Measurements from ENCODE around the gene CLDN1.

CLDN1 gene

GRCh38 chr3:190266265-190266912 lies 55.9 kb downstream of the CLDN1 start:
- Histone ChIP-seq H3K4me3 (ENCODE audit: low read depth in 1 of 2, low read length in 2 of 2) (no peak overlapping the region), H3K9ac (ENCODE audit: low read depth, low read length) (no peak overlapping the region), H4K20me1 (ENCODE audit: insufficient read depth, low read length) (no peaks in the 10 kb centered on the region), H3K4me1 (ENCODE audit: insufficient read depth, low read length) (no peaks in the 10 kb centered on the region), H3K27ac (ENCODE audit: low read length) (no peak overlapping the region), H2AFZ (ENCODE audit: low read depth, low read length) (no peak overlapping the region), H3K4me2 (ENCODE audit: insufficient read depth, low read length) (no peak overlapping the region), H3K36me3 (ENCODE audit: insufficient read depth, low read length) (no peaks in the 10 kb centered on the region), H3K27me3 (ENCODE audit: insufficient read depth, low read length, poor library complexity) (no peaks in the 10 kb centered on the region), H3K79me2 (ENCODE audit: insufficient read depth, low read length) (no peaks in the 10 kb centered on the region), H3K9me3 (ENCODE audit: insufficient read depth, low read length, severe bottlenecking) (no peaks in the 10 kb centered on the region)
- DNase-seq (no peak), ATAC-seq (ENCODE audit: insufficient read depth, low read depth) (no peak)
- TF ChIP-seq CTCF (IDR thresholded peaks at IDR 0.05; ENCODE audit: borderline replicate concordance, extremely low read depth, low read length, poor library complexity, severe bottlenecking) (no peak), EZH2 (IDR thresholded peaks at IDR 0.05; ENCODE audit: borderline replicate concordance, low read depth, low read length, severe bottlenecking) (no peak)

GRCh38 chr3:190265796-190266195 lies 56.5 kb downstream of the CLDN1 start:
- Histone ChIP-seq H4K20me1 (ENCODE audit: insufficient read depth, low read length) (no peaks in the 10 kb centered on the region), H2AFZ (ENCODE audit: low read depth, low read length) (no peak overlapping the region), H3K4me3 (ENCODE audit: low read depth in 1 of 2, low read length in 2 of 2) (no peak overlapping the region), H3K27ac (ENCODE audit: low read length) (no peak overlapping the region), H3K9me3 (ENCODE audit: insufficient read depth, low read length, severe bottlenecking) (no peaks in the 10 kb centered on the region), H3K4me2 (ENCODE audit: insufficient read depth, low read length) (no peak overlapping the region), H3K9ac (ENCODE audit: low read depth, low read length) (no peak overlapping the region), H3K36me3 (ENCODE audit: insufficient read depth, low read length) (no peaks in the 10 kb centered on the region), H3K4me1 (ENCODE audit: insufficient read depth, low read length) (no peaks in the 10 kb centered on the region), H3K79me2 (ENCODE audit: insufficient read depth, low read length) (no peaks in the 10 kb centered on the region), H3K27me3 (ENCODE audit: insufficient read depth, low read length, poor library complexity) (no peaks in the 10 kb centered on the region)
- no peak for DNase-seq
- no peak for ATAC-seq (ENCODE audit: insufficient read depth, low read depth)
- TF ChIP-seq CTCF (IDR thresholded peaks at IDR 0.05; ENCODE audit: borderline replicate concordance, extremely low read depth, low read length, poor library complexity, severe bottlenecking) (no peak), EZH2 (IDR thresholded peaks at IDR 0.05; ENCODE audit: borderline replicate concordance, low read depth, low read length, severe bottlenecking) (no peak)

GRCh38 chr3:190265126-190265525 lies 57.1 kb downstream of the CLDN1 start:
- Histone ChIP-seq H3K4me3 (ENCODE audit: low read depth in 1 of 2, low read length in 2 of 2) (no peak overlapping the region), H4K20me1 (ENCODE audit: insufficient read depth, low read length) (no peaks in the 10 kb centered on the region), H3K27me3 (ENCODE audit: insufficient read depth, low read length, poor library complexity) (no peaks in the 10 kb centered on the region), H3K27ac (ENCODE audit: low read length) (no peak overlapping the region), H3K36me3 (ENCODE audit: insufficient read depth, low read length) (no peaks in the 10 kb centered on the region), H3K79me2 (ENCODE audit: insufficient read depth, low read length) (no peaks in the 10 kb centered on the region), H3K4me1 (ENCODE audit: insufficient read depth, low read length) (no peaks in the 10 kb centered on the region), H3K4me2 (ENCODE audit: insufficient read depth, low read length) (no peak overlapping the region), H3K9ac (ENCODE audit: low read depth, low read length) (no peak overlapping the region), H3K9me3 (ENCODE audit: insufficient read depth, low read length, severe bottlenecking) (no peaks in the 10 kb centered on the region), H2AFZ (ENCODE audit: low read depth, low read length) (no peak overlapping the region)
- DNase-seq (no peak), ATAC-seq (ENCODE audit: insufficient read depth, low read depth) (no peak)
- TF ChIP-seq CTCF (IDR thresholded peaks at IDR 0.05; ENCODE audit: borderline replicate concordance, extremely low read depth, low read length, poor library complexity, severe bottlenecking), result no peak
- TF ChIP-seq EZH2 (IDR thresholded peaks at IDR 0.05; ENCODE audit: borderline replicate concordance, low read depth, low read length, severe bottlenecking), result no peak
